Measurements from ENCODE around the gene BATF.

GRCh38 chr14:75543786-75544185 is 21.5 kb downstream of the BATF start:
- no peak for TF ChIP-seq POLR2A (IDR thresholded peaks at IDR 0.05)
- TF ChIP-seq, protein P1, sequence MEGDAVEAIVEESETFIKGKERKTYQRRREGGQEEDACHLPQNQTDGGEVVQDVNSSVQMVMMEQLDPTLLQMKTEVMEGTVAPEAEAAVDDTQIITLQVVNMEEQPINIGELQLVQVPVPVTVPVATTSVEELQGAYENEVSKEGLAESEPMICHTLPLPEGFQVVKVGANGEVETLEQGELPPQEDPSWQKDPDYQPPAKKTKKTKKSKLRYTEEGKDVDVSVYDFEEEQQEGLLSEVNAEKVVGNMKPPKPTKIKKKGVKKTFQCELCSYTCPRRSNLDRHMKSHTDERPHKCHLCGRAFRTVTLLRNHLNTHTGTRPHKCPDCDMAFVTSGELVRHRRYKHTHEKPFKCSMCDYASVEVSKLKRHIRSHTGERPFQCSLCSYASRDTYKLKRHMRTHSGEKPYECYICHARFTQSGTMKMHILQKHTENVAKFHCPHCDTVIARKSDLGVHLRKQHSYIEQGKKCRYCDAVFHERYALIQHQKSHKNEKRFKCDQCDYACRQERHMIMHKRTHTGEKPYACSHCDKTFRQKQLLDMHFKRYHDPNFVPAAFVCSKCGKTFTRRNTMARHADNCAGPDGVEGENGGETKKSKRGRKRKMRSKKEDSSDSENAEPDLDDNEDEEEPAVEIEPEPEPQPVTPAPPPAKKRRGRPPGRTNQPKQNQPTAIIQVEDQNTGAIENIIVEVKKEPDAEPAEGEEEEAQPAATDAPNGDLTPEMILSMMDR (IDR thresholded peaks at IDR 0.05): no peak

Data from Peyer's patch (tissue), 4 donors.